ENCODE measurements around the gene ZBED5. TPM values are rescaled to one million over a fixed set of nuclear protein-coding genes. Genes with fewer than 3 reads are reported as not detected.
"Not testable (repeated sequence)": the region's sequence is repeated elsewhere in the genome, so short reads cannot be mapped to it uniquely, and the experiment has no call there.

Gene ZBED5
- total RNA-seq, 2 experiments from 2014 or later, result 44.2 to 45.6 TPM

- Mint-ChIP-seq H3K27ac (no peak overlapping the region), H3K27me3 (no peaks in the 10 kb centered on the region), H3K4me3 (no peak overlapping the region), H3K36me3 (ENCODE audit: low read depth) (peaks cover 30% of the 10 kb centered on the region), H3K9me3 (no peaks in the 10 kb centered on the region), H3K4me1 (peaks cover 3% of the 10 kb centered on the region)
- ChIA-PET POLR2A (interaction anchor here (1.2 to 3.1 kb wide), 3 partner anchors 10 to 39 kb away, joined by 3 to 26 read pairs (median 24); partner anchors contain the start of genes EIF4G2 and ZBED5), CTCF (interaction anchor here (1.1 to 1.8 kb wide), 4 partner anchors 12 to 56 kb away, joined by 3 to 7 read pairs (median 4); no protein-coding TSS in a partner anchor)
- no peak for DNase-seq
These were observed 9.6 kb downstream of the ZBED5 start for GRCh38 chr11:10847960-10848860.

- Mint-ChIP-seq H3K4me3 (no peak overlapping the region), H3K9me3 (no peaks in the 10 kb centered on the region), H3K27me3 (no peaks in the 10 kb centered on the region), H3K4me1 (no peaks in the 10 kb centered on the region), H3K36me3 (ENCODE audit: low read depth) (peaks cover 16% of the 10 kb centered on the region), H3K27ac (no peak overlapping the region)
- POLR2A ChIA-PET, result interaction anchor here (2.5 to 3.1 kb wide), 3 partner anchors 11 to 38 kb away, joined by 6 to 26 read pairs (median 24); partner anchors contain the start of genes EIF4G2 and ZBED5
- no peak for DNase-seq
- CTCF ChIA-PET, result interaction anchor here (1.0 kb wide), 1 partner anchor 11 kb away, joined by 3 read pairs; the partner anchor contains the start of gene ZBED5
These were observed 11.2 kb downstream of the ZBED5 start for GRCh38 chr11:10846660-10847059.

DNA sequence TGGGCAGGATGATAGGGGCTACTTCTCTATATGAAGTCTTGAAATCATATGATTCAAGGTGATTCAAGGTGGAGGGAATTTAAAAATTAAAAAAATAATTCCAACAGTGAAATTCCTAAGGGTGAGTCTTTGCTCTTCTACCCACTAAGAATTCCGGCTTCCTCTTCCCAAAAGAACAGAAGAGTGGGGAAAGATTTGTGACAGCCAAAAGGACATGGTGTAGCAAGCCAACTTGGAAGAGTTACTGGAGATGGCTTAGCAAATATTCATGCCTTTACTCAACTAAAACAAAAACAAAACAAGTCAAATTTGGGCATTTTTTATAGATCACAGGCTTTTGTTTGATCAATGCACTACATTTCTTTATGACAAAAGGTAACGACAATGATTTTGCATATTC is 12.3 kb downstream of the ZBED5 start:
- Mint-ChIP-seq H3K9me3 (no peaks in the 10 kb centered on the region), H3K27me3 (no peaks in the 10 kb centered on the region), H3K4me1 (no peaks in the 10 kb centered on the region), H3K4me3 (no peak overlapping the region), H3K36me3 (ENCODE audit: low read depth) (peaks cover 16% of the 10 kb centered on the region), H3K27ac (no peak overlapping the region)
- ChIA-PET POLR2A (interaction anchor here (1.1 to 2.5 kb wide), 2 partner anchors 13 to 36 kb away, joined by 4 to 6 read pairs; partner anchors contain the start of genes EIF4G2 and ZBED5), CTCF (interaction anchor here (1.0 kb wide), 2 partner anchors 12 to 36 kb away, joined by 3 read pairs; partner anchors contain the start of gene ZBED5)
- DNase-seq, result no peak

- Mint-ChIP-seq H3K4me3 (no peak overlapping the region), H3K4me1 (no peaks in the 10 kb centered on the region), H3K36me3 (ENCODE audit: low read depth) (peaks cover 14% of the 10 kb centered on the region), H3K27me3 (no peaks in the 10 kb centered on the region), H3K9me3 (no peaks in the 10 kb centered on the region), H3K27ac (no peak overlapping the region)
- no peak for DNase-seq
- ChIA-PET POLR2A (interaction anchor here (1.0 to 2.5 kb wide), 2 partner anchors 12 to 14 kb away, joined by 3 to 6 read pairs; partner anchors contain the start of gene ZBED5), CTCF (interaction anchor here (1.0 kb wide), 1 partner anchor 35 kb away, joined by 3 read pairs; no protein-coding TSS in a partner anchor)
These were observed 13.1 kb downstream of the ZBED5 start for GRCh38 chr11:10844796-10845195.

DNA sequence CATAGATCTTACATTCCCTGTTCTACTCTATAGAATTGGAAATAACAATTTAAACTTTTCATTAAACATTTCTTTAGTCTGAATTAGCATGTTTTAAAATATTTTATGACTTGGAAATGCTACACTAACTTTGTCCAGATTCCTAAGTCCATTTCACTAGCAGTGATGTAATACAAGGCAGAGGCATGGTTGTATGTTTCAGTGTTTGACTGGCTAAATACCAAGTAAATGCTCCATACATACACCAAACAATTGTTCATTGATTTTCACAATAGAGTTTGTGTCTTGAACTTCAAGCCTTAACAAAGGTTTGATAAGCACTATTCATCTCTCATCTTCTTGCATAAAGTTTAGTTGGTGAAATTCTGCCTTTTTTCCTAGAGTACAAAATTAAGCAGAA is 13.5 kb downstream of the ZBED5 start:
- H3K4me1 Mint-ChIP-seq, result no peaks in the 10 kb centered on the region

DNA sequence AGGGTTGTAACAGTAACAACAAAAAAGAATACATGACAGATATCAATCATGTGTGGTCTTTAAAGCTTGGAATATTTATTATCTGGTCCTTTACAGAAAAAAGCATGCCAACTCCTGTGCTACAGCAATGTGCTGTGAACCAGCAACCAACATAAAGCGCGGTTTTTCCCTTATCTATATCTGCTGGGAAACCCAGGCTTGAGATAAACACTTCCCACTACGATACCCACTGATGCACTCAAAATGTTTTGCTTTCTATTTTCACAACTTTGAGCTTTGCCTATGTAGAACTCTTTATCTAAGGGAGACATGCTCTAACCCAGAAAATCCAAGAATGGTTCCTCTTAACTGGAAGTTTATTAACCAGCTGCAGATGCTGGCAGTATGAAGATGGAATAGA is 19.0 kb downstream of the ZBED5 start:
- H3K36me3 Mint-ChIP-seq (ENCODE audit: low read depth), result no peaks in the 10 kb centered on the region

More for the DNA sequence above, 13.5 kb downstream of the ZBED5 start:
- Mint-ChIP-seq H3K36me3 (ENCODE audit: low read depth) (peaks cover 10% of the 10 kb centered on the region), H3K9me3 (no peaks in the 10 kb centered on the region), H3K27ac (no peak overlapping the region), H3K27me3 (no peaks in the 10 kb centered on the region), H3K4me3 (no peak overlapping the region)
- ChIA-PET POLR2A (interaction anchor here (1.0 to 2.5 kb wide), 2 partner anchors 13 to 14 kb away, joined by 3 to 6 read pairs; partner anchors contain the start of gene ZBED5), CTCF (no interaction called here)
- no peak for DNase-seq

GRCh38 chr11:10838083-10838482 is 19.8 kb downstream of the ZBED5 start:
- no peak overlapping the region for H3K4me3 Mint-ChIP-seq
- H3K4me1 Mint-ChIP-seq, result no peaks in the 10 kb centered on the region
- H3K27me3 Mint-ChIP-seq, result no peaks in the 10 kb centered on the region
- ChIA-PET CTCF (interaction anchor here (1.4 to 1.8 kb wide), 2 partner anchors 40 to 183 kb away, joined by 4 to 5 read pairs; no protein-coding TSS in a partner anchor), POLR2A (interaction anchor here (1.1 to 4.6 kb wide), 2 partner anchors 10 to 29 kb away, joined by 3 to 24 read pairs; partner anchors contain the start of gene EIF4G2)
- no peaks in the 10 kb centered on the region for H3K36me3 Mint-ChIP-seq (ENCODE audit: low read depth)
- H3K9me3 Mint-ChIP-seq, result peaks cover 3% of the 10 kb centered on the region
- no peak overlapping the region for H3K27ac Mint-ChIP-seq
- DNase-seq, result no peak

More for the DNA sequence above, 19.0 kb downstream of the ZBED5 start:
- Mint-ChIP-seq H3K9me3 (peaks cover 3% of the 10 kb centered on the region), H3K27ac (no peak overlapping the region), H3K27me3 (no peaks in the 10 kb centered on the region), H3K4me3 (no peak overlapping the region), H3K4me1 (no peaks in the 10 kb centered on the region)
- ChIA-PET POLR2A (interaction anchor here (1.2 to 4.6 kb wide), 2 partner anchors 18 to 29 kb away, joined by 4 to 24 read pairs; partner anchors contain the start of gene EIF4G2), CTCF (interaction anchor here (1.8 kb wide), 1 partner anchor 183 kb away, joined by 4 read pairs; no protein-coding TSS in a partner anchor)
- no peak for DNase-seq

GRCh38 chr11:10836884-10837283 is 21.0 kb downstream of the ZBED5 start:
- H3K9me3 Mint-ChIP-seq; H3K4me3 Mint-ChIP-seq; DNase-seq; H3K36me3 Mint-ChIP-seq (ENCODE audit: low read depth); H3K27me3 Mint-ChIP-seq; H3K27ac Mint-ChIP-seq; H3K4me1 Mint-ChIP-seq: not testable (repeated sequence)
- ChIA-PET CTCF (interaction anchor here (0.7 kb wide), 1 partner anchor 598 kb away, joined by 3 read pairs; no protein-coding TSS in a partner anchor), POLR2A (interaction anchor here (1.0 kb wide), 1 partner anchor 21 kb away, joined by 3 read pairs; the partner anchor contains the start of gene ZBED5)

DNA sequence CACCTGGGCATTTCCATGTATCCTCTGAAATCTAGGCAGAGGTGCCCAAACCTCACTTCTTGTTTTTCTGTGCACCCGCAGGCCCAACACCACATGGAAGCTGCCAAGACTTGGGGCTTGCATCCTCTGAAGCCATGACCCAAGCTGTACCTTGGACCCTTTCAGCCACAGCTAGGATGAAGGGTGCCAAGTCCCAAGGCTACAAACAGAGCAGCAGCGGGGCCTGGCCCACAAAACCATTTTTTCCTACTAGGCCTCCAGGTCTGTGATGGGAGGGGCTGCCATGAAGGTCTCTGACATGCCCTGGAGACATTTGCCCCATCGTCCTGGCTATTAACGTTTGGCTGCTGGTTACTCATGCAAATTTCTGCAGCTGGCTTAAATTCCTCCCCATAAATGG is 28.7 kb downstream of the ZBED5 start:
- Mint-ChIP-seq H3K27me3 (no peaks in the 10 kb centered on the region), H3K9me3 (no peaks in the 10 kb centered on the region), H3K36me3 (ENCODE audit: low read depth) (peaks cover 2% of the 10 kb centered on the region), H3K27ac (no peak overlapping the region), H3K4me1 (no peaks in the 10 kb centered on the region), H3K4me3 (no peak overlapping the region)
- ChIA-PET POLR2A (no interaction called here), CTCF (no interaction called here)
- no peak for DNase-seq

GRCh38 chr11:10828402-10828801 is 29.5 kb downstream of the ZBED5 start:
- ChIA-PET CTCF (no interaction called here), POLR2A (interaction anchor here (0.6 kb wide), 1 partner anchor 382 kb away, joined by 3 read pairs; no protein-coding TSS in a partner anchor)
- Mint-ChIP-seq H3K4me3 (no peak overlapping the region), H3K4me1 (no peaks in the 10 kb centered on the region), H3K36me3 (ENCODE audit: low read depth) (peaks cover 2% of the 10 kb centered on the region), H3K27ac (no peak overlapping the region), H3K9me3 (no peaks in the 10 kb centered on the region), H3K27me3 (no peaks in the 10 kb centered on the region)
- no peak for DNase-seq

DNA sequence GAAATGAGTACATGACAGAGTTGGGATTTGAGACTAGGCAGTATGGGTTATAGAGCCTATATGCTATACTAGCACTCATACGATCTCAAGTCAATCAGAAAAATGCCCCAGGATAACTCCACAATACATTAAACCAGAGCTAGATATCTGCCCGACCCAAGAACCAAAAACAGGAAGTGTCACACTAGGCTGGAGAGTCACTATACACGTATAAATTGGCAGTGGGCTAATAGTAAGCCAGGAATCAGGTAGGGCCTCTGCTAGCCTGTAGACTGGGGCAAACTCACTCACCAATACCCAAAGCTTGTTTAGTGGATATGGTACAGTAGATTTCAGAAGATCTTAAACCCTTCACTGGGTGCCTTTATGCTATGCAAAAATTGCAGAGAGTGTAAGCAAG is 33.0 kb downstream of the ZBED5 start:
- Mint-ChIP-seq H3K27me3 (no peaks in the 10 kb centered on the region), H3K9me3 (no peaks in the 10 kb centered on the region), H3K4me3 (no peak overlapping the region), H3K36me3 (ENCODE audit: low read depth) (peaks cover 5% of the 10 kb centered on the region), H3K27ac (no peak overlapping the region), H3K4me1 (peaks cover 2% of the 10 kb centered on the region)
- POLR2A ChIA-PET, result interaction anchor here (3.6 kb wide), 1 partner anchor 16 kb away, joined by 18 read pairs; the partner anchor contains the start of gene EIF4G2
- CTCF ChIA-PET, result interaction anchor here (0.8 kb wide), 1 partner anchor 54 kb away, joined by 3 read pairs; no protein-coding TSS in a partner anchor
- no peak for DNase-seq

DNA sequence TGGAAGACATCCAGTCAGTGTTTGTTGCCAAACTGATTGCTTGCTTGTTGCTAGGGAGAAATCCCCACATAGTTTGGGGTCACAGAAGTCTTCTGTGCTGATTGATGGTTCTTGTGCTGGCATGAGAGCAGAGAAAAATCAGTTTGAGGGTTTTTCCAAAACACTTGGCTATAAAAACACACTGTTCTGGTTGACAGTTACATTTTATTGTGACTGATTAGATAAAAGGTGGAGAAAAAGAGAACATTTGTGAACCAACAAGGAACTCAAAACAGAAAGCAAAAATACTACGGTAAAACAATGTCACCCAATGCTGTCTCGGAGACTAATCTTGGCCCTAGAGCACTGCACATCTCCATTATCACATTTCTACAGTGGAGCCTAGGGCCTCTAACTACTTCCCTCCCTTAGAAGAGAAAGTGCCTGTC is 34.7 kb downstream of the ZBED5 start:
- Mint-ChIP-seq H3K36me3 (ENCODE audit: low read depth) (peaks cover 5% of the 10 kb centered on the region), H3K9me3 (no peaks in the 10 kb centered on the region), H3K27me3 (no peaks in the 10 kb centered on the region), H3K4me1 (peaks cover 2% of the 10 kb centered on the region), H3K27ac (no peak overlapping the region), H3K4me3 (no peak overlapping the region)
- DNase-seq, result no peak
- ChIA-PET CTCF (no interaction called here), POLR2A (no interaction called here)

DNA sequence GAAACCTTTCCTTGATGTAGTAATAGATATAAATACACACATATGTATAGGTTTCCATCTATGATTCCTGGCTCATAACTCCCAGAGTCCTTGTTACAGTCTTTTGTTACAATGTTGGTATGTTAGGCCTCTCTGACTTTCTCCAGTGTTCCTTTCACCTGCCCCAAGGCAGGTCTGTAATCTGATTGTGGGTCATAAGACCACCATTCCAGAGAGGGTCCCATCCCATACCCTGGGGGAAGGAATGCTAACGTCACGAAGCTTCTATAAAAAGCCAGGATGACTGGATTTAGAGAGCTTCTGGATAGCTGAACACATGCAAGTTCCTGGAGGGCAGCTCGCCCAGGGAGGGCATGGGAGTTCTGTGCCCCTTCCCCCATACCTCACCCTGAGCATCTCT is 35.4 kb downstream of the ZBED5 start:
- H3K36me3 Mint-ChIP-seq (ENCODE audit: low read depth); CTCF ChIA-PET; H3K9me3 Mint-ChIP-seq; H3K4me1 Mint-ChIP-seq; H3K27me3 Mint-ChIP-seq; H3K27ac Mint-ChIP-seq; DNase-seq; POLR2A ChIA-PET; H3K4me3 Mint-ChIP-seq: not testable (repeated sequence)
